Measurements from ENCODE around the gene PRICKLE3. TPM values are rescaled to one million over a fixed set of nuclear protein-coding genes. Genes with fewer than 3 reads are reported as not detected.
A peak's percentile ranks its signal among the peaks of the same experiment; 100 is the strongest.

The PRICKLE3 gene
- total RNA-seq (10 to 100 TPM in 3 of 10 donors, 1 to 10 TPM in 7; 6.6 to 14.8 (median 9.4) TPM), polyA plus RNA-seq (10 to 100 TPM in 1 of 2 donors, 1 to 10 TPM in 1; 8.8 to 10.8 TPM)
- long read RNA-seq, donor 1, partial matches to known transcripts = 3 of 11 reads
- long read RNA-seq, donor 1, other reads (novel, unspliced or antisense) = 6 of 11 reads
- long read RNA-seq, donor 2, partial matches to known transcripts = 0 of 3 reads
- long read RNA-seq, donor 2, other reads (novel, unspliced or antisense) = 2 of 3 reads
- long read RNA-seq, donor 3, transcript PRICKLE3-206 (9 exons, 2,062 nt) = major isoform, 5 of 14 reads
- long read RNA-seq, donor 3, partial matches to known transcripts = 4 of 14 reads
- long read RNA-seq, donor 3, other reads (novel, unspliced or antisense) = 4 of 14 reads

- DNase-seq (peak; percentile 82 to 86), ATAC-seq (peak; percentile 48 to 63 (median 51))
- intact Hi-C loops (cut with DNase I) = no loop called here
- TF ChIP-seq, protein P1, sequence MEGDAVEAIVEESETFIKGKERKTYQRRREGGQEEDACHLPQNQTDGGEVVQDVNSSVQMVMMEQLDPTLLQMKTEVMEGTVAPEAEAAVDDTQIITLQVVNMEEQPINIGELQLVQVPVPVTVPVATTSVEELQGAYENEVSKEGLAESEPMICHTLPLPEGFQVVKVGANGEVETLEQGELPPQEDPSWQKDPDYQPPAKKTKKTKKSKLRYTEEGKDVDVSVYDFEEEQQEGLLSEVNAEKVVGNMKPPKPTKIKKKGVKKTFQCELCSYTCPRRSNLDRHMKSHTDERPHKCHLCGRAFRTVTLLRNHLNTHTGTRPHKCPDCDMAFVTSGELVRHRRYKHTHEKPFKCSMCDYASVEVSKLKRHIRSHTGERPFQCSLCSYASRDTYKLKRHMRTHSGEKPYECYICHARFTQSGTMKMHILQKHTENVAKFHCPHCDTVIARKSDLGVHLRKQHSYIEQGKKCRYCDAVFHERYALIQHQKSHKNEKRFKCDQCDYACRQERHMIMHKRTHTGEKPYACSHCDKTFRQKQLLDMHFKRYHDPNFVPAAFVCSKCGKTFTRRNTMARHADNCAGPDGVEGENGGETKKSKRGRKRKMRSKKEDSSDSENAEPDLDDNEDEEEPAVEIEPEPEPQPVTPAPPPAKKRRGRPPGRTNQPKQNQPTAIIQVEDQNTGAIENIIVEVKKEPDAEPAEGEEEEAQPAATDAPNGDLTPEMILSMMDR (IDR thresholded peaks at IDR 0.05) = peak in 7 of 9 donors; percentile 24 to 65 (median 42)
- Histone ChIP-seq H3K36me3 (peaks cover 0 to 18% (median 0%) of the 10 kb centered on the region in 9 donors), H3K4me1 (peaks cover 0 to 30% (median 11%) of the 10 kb centered on the region in 9 donors), H3K9me3 (no peaks in the 10 kb centered on the region), H3K4me3 (peak within 1 kb of the TSS; percentile 14 to 63 (median 56)), H3K27me3 (no peaks in the 10 kb centered on the region), H3K27ac (peak within 1 kb of the TSS; percentile 54 to 90 (median 81))
- WGBS, 2 donors = 10 to 11% methylated on average over 48 to 62 of the region's 62 CpGs
Observed at GRCh38 chrX:49186125-49187027, at the start of gene PRICKLE3. PRICKLE3 (minus strand) TSS chrX:49186373; CDS start chrX:49186297, 76 bp downstream.

DNA sequence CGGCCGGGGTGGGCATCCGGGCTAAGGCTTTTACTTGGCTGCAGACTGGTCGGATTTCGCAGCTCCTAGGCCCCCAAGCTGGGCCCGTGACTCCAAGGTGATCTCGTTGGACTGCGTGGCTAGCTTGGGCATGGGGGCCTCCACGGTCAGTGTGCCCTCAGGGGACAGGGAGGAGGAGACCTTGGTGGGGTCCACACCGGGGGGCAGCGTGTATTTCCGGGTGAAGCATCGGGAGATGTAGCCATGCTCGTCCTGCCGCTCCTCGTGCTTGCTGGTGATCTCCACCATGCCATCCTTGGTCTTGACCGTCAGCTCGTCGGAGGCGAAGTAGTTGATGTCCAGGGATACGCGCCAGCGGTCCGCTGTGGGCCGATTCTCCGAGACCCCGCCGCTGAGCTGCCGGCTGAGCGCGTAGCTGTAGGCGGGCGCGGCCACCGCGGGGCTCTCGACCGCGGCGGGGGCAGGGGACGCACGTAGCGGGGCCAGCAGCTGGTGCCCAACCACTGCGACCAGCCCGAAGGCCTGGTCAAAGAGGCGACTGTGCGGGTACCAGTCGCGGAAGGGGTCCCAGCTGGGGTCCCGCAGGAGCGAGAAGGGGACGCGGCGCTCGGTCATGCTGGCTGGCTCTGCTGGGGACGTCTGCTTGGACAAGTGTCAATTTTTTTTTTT lies 47.8 kb upstream of the PRICKLE3 start:
- TF ChIP-seq, protein P1 (IDR thresholded peaks at IDR 0.05) = no peak
- DNase-seq (no peak), ATAC-seq (no peak)
- intact Hi-C loops (cut with DNase I) = no loop called here
- Histone ChIP-seq H3K27ac (no peak overlapping the region), H3K9me3 (peaks cover 0 to 11% (median 0%) of the 10 kb centered on the region in 11 donors), H3K4me1 (peaks cover 0 to 29% (median 0%) of the 10 kb centered on the region in 9 donors), H3K36me3 (no peaks in the 10 kb centered on the region), H3K4me3 (peak overlapping the region in 3 of 10 donors; percentile 18 to 28 (median 25)), H3K27me3 (no peaks in the 10 kb centered on the region)
- 33 to 40% methylated on average over 30 to 56 of the region's 56 CpGs for WGBS, 2 donors

DNA sequence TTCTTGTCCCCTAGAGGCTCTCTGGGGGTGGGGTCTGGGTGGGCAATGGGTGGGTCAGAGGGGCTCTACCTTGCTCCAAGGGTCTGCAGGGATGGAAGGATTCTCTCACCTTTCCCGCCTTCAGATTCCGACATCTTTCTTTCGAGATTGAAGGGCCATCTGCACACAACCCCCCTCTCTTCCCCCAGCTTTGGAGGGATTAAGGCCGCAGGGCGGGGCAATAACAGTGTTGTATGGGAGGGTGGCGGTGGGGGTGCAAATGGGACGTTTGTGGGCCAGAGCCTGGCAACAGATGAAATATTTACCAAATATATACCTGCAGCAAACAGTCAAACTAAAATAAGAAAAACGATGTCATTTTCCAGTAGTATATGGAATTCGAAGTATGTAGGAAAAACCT lies 47.0 kb upstream of the PRICKLE3 start, which contains the start of gene CACNA1F:
TSS of gene CACNA1F (minus strand) at position 165 of the 400 bp plus-strand sequence. CDS start at position 134, 31 bp downstream.
- peaks cover 0 to 24% (median 0%) of the 10 kb centered on the region in 9 donors for H3K4me1 ChIP-seq
- DNase-seq = no peak
- intact Hi-C loops (cut with DNase I) = no loop called here
- H3K36me3 ChIP-seq = no peaks in the 10 kb centered on the region
- no peaks in the 10 kb centered on the region for H3K27me3 ChIP-seq
- 89 to 94% methylated on average over 9 of the region's 9 CpGs for WGBS, 2 donors
- H3K4me3 ChIP-seq = peak within 1 kb of the TSS in 3 of 10 donors; percentile 18 to 28 (median 25)
- H3K9me3 ChIP-seq = peaks cover 0 to 12% (median 0%) of the 10 kb centered on the region in 11 donors
- no peak within 1 kb of the TSS for H3K27ac ChIP-seq
- ATAC-seq = no peak
- TF ChIP-seq, protein P1 (IDR thresholded peaks at IDR 0.05) = no peak
